Natural killer cell (primary cell): ENCODE results near the gene RIC3. TPM values are rescaled to one million over a fixed set of nuclear protein-coding genes. Genes with fewer than 3 reads are reported as not detected.

ENCODE experiments used
- ATAC-seq, 3 donors: fragments of 150-1000 bp in 2 of 3; fragments of 200-7000 bp in 1 of 3; cut with Tn5 transposase; 1 replicate in 1 of 3; 2 replicates in 2 of 3; pipeline ENCODE4 v1.10.0; 2021; ENCODE audit warnings: mild to moderate bottlenecking in 2 of 3, moderate library complexity in 2 of 3
- DNase-seq, 2 donors: peaks; one replicate each; pipeline versions ENCODE4 v3.0.0 to v3.0.0-alpha.2; 2013 to 2021; ENCODE audit warnings: mixed read lengths in 1 of 2
- H3K27ac ChIP-seq: one replicate; pipeline ENCODE4 v1.5.1; 2013; ENCODE audit warnings: mild to moderate bottlenecking, low read length
- H3K27me3 ChIP-seq: one replicate; pipeline ENCODE4 v1.6.1; 2013; ENCODE audit warnings: low read length; ENCODE audit not compliant: control insufficient read depth, insufficient read depth
- H3K36me3 ChIP-seq: one replicate; pipeline ENCODE4 v1.6.1; 2013; ENCODE audit warnings: low read length; ENCODE audit not compliant: control insufficient read depth, insufficient read depth
- H3K4me1 ChIP-seq: one replicate; pipeline ENCODE4 v1.6.1; 2013; ENCODE audit warnings: low read length; ENCODE audit not compliant: control insufficient read depth, insufficient read depth
- H3K4me3 ChIP-seq: one replicate; pipeline ENCODE4 v1.5.1; 2013; ENCODE audit warnings: low read length
- H3K9me3 ChIP-seq: one replicate; pipeline ENCODE4 v1.6.1; 2013; ENCODE audit warnings: low read length; ENCODE audit not compliant: control insufficient read depth, insufficient read depth
- H3K27ac Mint-ChIP-seq, 2 donors: one replicate each; pipeline ENCODE4 v1.8.0; 2022; ENCODE audit warnings: mild to moderate bottlenecking in 2 of 2, mixed read lengths in 2 of 2, moderate library complexity in 1 of 2
- H3K27me3 Mint-ChIP-seq, 2 donors: one replicate each; pipeline ENCODE4 v1.8.0; 2022; ENCODE audit warnings: low read depth in 2 of 2, mixed read lengths in 2 of 2
- H3K36me3 Mint-ChIP-seq: one replicate; pipeline ENCODE4 v1.8.0; 2022; ENCODE audit warnings: mixed read lengths
- H3K4me1 Mint-ChIP-seq, 2 donors: one replicate each; pipeline ENCODE4 v1.8.0; 2022; ENCODE audit warnings: mixed read lengths in 2 of 2
- H3K4me3 Mint-ChIP-seq: one replicate; pipeline ENCODE4 v1.8.0; 2022; ENCODE audit warnings: mild to moderate bottlenecking, moderate library complexity, mixed read lengths
- H3K9me3 Mint-ChIP-seq, 2 donors: one replicate each; pipeline ENCODE4 v1.8.0; 2022; ENCODE audit warnings: mixed read lengths in 2 of 2
- CTCF ChIP-seq: fragments of 200-600 bp; IDR thresholded peaks from one replicate; pipeline ENCODE4 v1.8.0; 2022; ENCODE audit warnings: antibody characterized with exemption
- WGBS: methylation state at CpG from one replicate; pipeline ENCODE4 v1.1.7; 2013; ENCODE audit warnings: missing lambda C conversion rate; ENCODE audit not compliant: insufficient coverage; 5-methylcytosine and 5-hydroxymethylcytosine counted together
- intact Hi-C: fragments of 100-400 bp; cut with micrococcal nuclease; formaldehyde crosslinking; loops from one replicate; pipeline ENCODE4 v1.14.2; 2022
- total RNA-seq, 4 donors: library from RNA; stranded (reverse); fragments of 120-200 nt in 1 of 4; gene quantifications; one replicate each; pipeline versions ENCODE4 v1.2.3 to v1.2.4, GENCODE V29; 2013 to 2022

The RIC3 gene
- total RNA-seq, 3 donors from 2014 or later (not counting 1 experiment from before 2014, with no cell fraction given), result 3.5 to 4.7 (median 3.6) TPM

DNA sequence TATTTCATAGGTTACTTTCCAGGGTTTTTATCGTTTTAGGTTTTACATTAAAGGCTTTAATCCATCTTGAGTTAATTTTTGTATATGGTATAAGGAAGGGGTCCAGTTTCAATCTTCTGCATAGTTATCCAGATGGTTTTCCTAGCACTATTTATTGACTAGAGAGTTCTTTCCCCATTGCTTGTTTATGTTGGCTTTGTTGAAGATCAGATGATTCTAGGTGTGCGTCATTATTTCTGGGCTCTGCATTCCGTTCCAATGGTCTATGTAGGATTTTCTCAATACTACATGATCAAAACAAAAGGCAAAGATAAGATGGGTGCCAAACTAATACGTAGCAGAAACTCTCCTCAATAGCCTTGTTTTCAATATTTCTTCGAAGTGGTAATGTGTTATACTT lies 14.3 kb upstream of the RIC3 start:
- Mint-ChIP-seq H3K4me3 (no peak overlapping the region), H3K4me1 (no peaks in the 10 kb centered on the region), H3K27me3 (peaks cover 3 to 29% of the 10 kb centered on the region in 2 donors), H3K36me3 (no peaks in the 10 kb centered on the region), H3K27ac (no peak overlapping the region), H3K9me3 (no peaks in the 10 kb centered on the region)
- intact Hi-C loops, result no loop called here
- WGBS, result 58% methylated on average over 1 of the region's 5 CpGs
- Histone ChIP-seq H3K4me3 (no peak overlapping the region), H3K9me3 (no peaks in the 10 kb centered on the region), H3K36me3 (no peaks in the 10 kb centered on the region), H3K4me1 (no peaks in the 10 kb centered on the region), H3K27me3 (no peaks in the 10 kb centered on the region), H3K27ac (no peak overlapping the region)
- no peak for TF ChIP-seq CTCF
- no peak for DNase-seq
- no peak for ATAC-seq

DNA sequence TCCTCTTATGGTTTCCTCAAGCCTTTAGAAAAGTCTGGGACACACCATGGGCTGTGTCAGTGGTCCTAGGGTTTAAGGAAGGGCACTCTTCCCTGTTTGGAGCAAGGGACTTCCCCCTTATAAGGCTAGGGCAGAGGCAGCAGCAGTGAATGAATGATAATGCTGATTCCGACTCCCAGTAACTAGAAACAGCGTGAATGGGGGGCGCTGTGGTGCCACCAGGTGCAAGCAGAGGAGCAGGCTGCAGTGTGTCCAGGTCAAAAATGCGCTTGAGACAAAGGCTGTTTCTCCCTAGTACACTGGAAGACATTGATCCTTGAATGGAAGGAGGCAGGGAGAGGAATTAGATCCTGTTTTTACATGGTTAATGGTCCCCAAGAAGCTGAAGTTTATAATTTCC lies 11.6 kb upstream of the RIC3 start:
- peaks cover 9 to 18% of the 10 kb centered on the region in 2 donors for H3K27me3 Mint-ChIP-seq
- Histone ChIP-seq H3K4me1 (no peaks in the 10 kb centered on the region), H3K36me3 (no peaks in the 10 kb centered on the region), H3K4me3 (no peak overlapping the region), H3K9me3 (no peaks in the 10 kb centered on the region), H3K27ac (no peak overlapping the region), H3K27me3 (no peaks in the 10 kb centered on the region)
- TF ChIP-seq CTCF, result no peak
- 54% methylated on average over 4 of the region's 4 CpGs for WGBS
- no peak overlapping the region for H3K27ac Mint-ChIP-seq
- H3K4me3 Mint-ChIP-seq, result no peak overlapping the region
- ATAC-seq (no peak), DNase-seq (no peak)
- intact Hi-C loops, result no loop called here
- no peaks in the 10 kb centered on the region for H3K4me1 Mint-ChIP-seq
- no peaks in the 10 kb centered on the region for H3K9me3 Mint-ChIP-seq
- no peaks in the 10 kb centered on the region for H3K36me3 Mint-ChIP-seq

DNA sequence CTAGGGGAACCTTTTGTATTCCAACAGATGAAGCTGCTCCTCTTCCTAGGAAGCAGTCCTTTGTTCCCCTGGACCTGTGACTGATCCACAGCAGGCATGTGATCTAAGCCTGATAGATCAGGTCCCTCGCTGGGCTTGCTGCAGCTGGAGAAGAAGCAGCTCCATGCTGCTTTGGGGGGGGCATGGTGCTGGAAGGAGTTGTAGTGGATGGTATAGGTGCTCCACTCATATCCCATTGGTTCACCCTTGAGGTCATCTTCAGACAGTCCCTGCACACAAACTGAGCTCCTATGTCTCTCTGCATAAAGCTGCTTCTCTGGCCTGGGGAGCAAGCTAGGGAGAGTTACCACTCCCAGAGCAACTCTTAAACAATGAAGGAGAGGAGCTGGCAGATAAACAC lies 9.5 kb upstream of the RIC3 start:
- WGBS, result 88% methylated on average over 1 of the region's 1 CpG
- no peaks in the 10 kb centered on the region for H3K27me3 ChIP-seq
- intact Hi-C loops, result no loop called here
- H3K36me3 Mint-ChIP-seq, result no peaks in the 10 kb centered on the region
- H3K9me3 ChIP-seq, result no peaks in the 10 kb centered on the region
- H3K36me3 ChIP-seq, result no peaks in the 10 kb centered on the region
- no peaks in the 10 kb centered on the region for H3K4me1 Mint-ChIP-seq
- H3K27ac Mint-ChIP-seq, result no peak overlapping the region
- TF ChIP-seq CTCF, result no peak
- no peak overlapping the region for H3K4me3 Mint-ChIP-seq
- no peaks in the 10 kb centered on the region for H3K9me3 Mint-ChIP-seq
- H3K4me1 ChIP-seq, result no peaks in the 10 kb centered on the region
- DNase-seq (no peak), ATAC-seq (no peak)
- peaks cover 12 to 18% of the 10 kb centered on the region in 2 donors for H3K27me3 Mint-ChIP-seq
- H3K27ac ChIP-seq, result no peak overlapping the region
- H3K4me3 ChIP-seq, result no peak overlapping the region

- H3K27ac ChIP-seq, result no peak overlapping the region
- H3K9me3 ChIP-seq, result no peaks in the 10 kb centered on the region
- H3K4me1 ChIP-seq, result no peaks in the 10 kb centered on the region
- Mint-ChIP-seq H3K9me3 (no peaks in the 10 kb centered on the region), H3K4me1 (no peaks in the 10 kb centered on the region), H3K4me3 (no peak overlapping the region), H3K27me3 (peaks cover 5 to 23% of the 10 kb centered on the region in 2 donors), H3K27ac (no peak overlapping the region), H3K36me3 (no peaks in the 10 kb centered on the region)
- DNase-seq (no peak), ATAC-seq (no peak)
- H3K36me3 ChIP-seq, result no peaks in the 10 kb centered on the region
- no peak for TF ChIP-seq CTCF
- H3K4me3 ChIP-seq, result no peak overlapping the region
- H3K27me3 ChIP-seq, result no peaks in the 10 kb centered on the region
- intact Hi-C loops, result no loop called here
- WGBS, result 51% methylated on average over 5 of the region's 5 CpGs
Observed at GRCh38 chr11:8177136-8177535, 8.3 kb upstream of the RIC3 start.
